ENCODE data around the gene NLRP4. TPM values are rescaled to one million over a fixed set of nuclear protein-coding genes. Genes with fewer than 3 reads are reported as not detected.

Gene NLRP4
- total and polyA plus RNA-seq, 9 donors, result 0.37 to 1.5 TPM; not detected in 7

- no peaks in the 10 kb centered on the region for H3K27me3 ChIP-seq
- H3K9me3 ChIP-seq, result no peaks in the 10 kb centered on the region
- no peak overlapping the region for H3K27ac ChIP-seq
- WGBS, 3 donors, result 86 to 90% (median 88%) methylated on average over 14 of the region's 14 CpGs
- H3K4me1 ChIP-seq (ENCODE audit: insufficient read depth), result no peaks in the 10 kb centered on the region
- TF ChIP-seq CTCF (IDR thresholded peaks at IDR 0.05) (no peak), EP300 (IDR thresholded peaks at IDR 0.05) (no peak), POLR2A (IDR thresholded peaks at IDR 0.05) (no peak)
- no peak for DNase-seq
- no peaks in the 10 kb centered on the region for H3K36me3 ChIP-seq
- intact Hi-C loops (cut with DNase I), result no loop called here
- no peak overlapping the region for H3K4me3 ChIP-seq
Observed at GRCh38 chr19:55858401-55858800, 22.1 kb downstream of the NLRP4 start.

- Histone ChIP-seq H3K4me1 (ENCODE audit: insufficient read depth) (no peaks in the 10 kb centered on the region), H3K27ac (no peak overlapping the region), H3K27me3 (no peaks in the 10 kb centered on the region), H3K36me3 (no peaks in the 10 kb centered on the region), H3K4me3 (no peak overlapping the region), H3K9me3 (no peaks in the 10 kb centered on the region)
- 61 to 68% (median 63%) methylated on average over 5 of the region's 5 CpGs for WGBS, 3 donors
- TF ChIP-seq POLR2A (IDR thresholded peaks at IDR 0.05) (no peak), EP300 (IDR thresholded peaks at IDR 0.05) (no peak), CTCF (IDR thresholded peaks at IDR 0.05) (no peak)
- no peak for DNase-seq
- intact Hi-C loops (cut with DNase I), result no loop called here
Observed at GRCh38 chr19:55858969-55859368, 22.6 kb downstream of the NLRP4 start.

GRCh38 chr19:55866521-55866920, 30.2 kb downstream of the NLRP4 start:
- DNase-seq, result no peak
- WGBS, 3 donors, result 47 to 59% (median 50%) methylated on average over 3 of the region's 3 CpGs
- TF ChIP-seq CTCF (IDR thresholded peaks at IDR 0.05) (no peak), EP300 (IDR thresholded peaks at IDR 0.05) (no peak), POLR2A (IDR thresholded peaks at IDR 0.05) (no peak)
- Histone ChIP-seq H3K36me3 (no peaks in the 10 kb centered on the region), H3K27me3 (no peaks in the 10 kb centered on the region), H3K4me1 (ENCODE audit: insufficient read depth) (no peaks in the 10 kb centered on the region), H3K9me3 (no peaks in the 10 kb centered on the region), H3K27ac (no peak overlapping the region), H3K4me3 (no peak overlapping the region)
- intact Hi-C loops (cut with DNase I), result no loop called here

- WGBS, 3 donors, result 90 to 93% (median 91%) methylated on average over 7 of the region's 7 CpGs
- no peak overlapping the region for H3K27ac ChIP-seq
- H3K36me3 ChIP-seq, result no peaks in the 10 kb centered on the region
- DNase-seq, result no peak
- intact Hi-C loops (cut with DNase I), result no loop called here
- no peaks in the 10 kb centered on the region for H3K27me3 ChIP-seq
- no peaks in the 10 kb centered on the region for H3K9me3 ChIP-seq
- TF ChIP-seq EP300 (IDR thresholded peaks at IDR 0.05) (no peak), CTCF (IDR thresholded peaks at IDR 0.05) (no peak), POLR2A (IDR thresholded peaks at IDR 0.05) (no peak)
- H3K4me3 ChIP-seq, result no peak overlapping the region
- H3K4me1 ChIP-seq (ENCODE audit: insufficient read depth), result no peaks in the 10 kb centered on the region
Observed at GRCh38 chr19:55867101-55867500, 30.8 kb downstream of the NLRP4 start.

- Histone ChIP-seq H3K36me3 (no peaks in the 10 kb centered on the region), H3K4me3 (no peak overlapping the region), H3K4me1 (ENCODE audit: insufficient read depth) (no peaks in the 10 kb centered on the region), H3K27me3 (no peaks in the 10 kb centered on the region), H3K9me3 (no peaks in the 10 kb centered on the region), H3K27ac (no peak overlapping the region)
- no peak for DNase-seq
- WGBS, 3 donors, result 82 to 87% (median 86%) methylated on average over 11 of the region's 11 CpGs
- intact Hi-C loops (cut with DNase I), result no loop called here
- TF ChIP-seq CTCF (IDR thresholded peaks at IDR 0.05) (no peak), POLR2A (IDR thresholded peaks at IDR 0.05) (no peak), EP300 (IDR thresholded peaks at IDR 0.05) (no peak)
Observed at GRCh38 chr19:55870736-55871135, 34.4 kb downstream of the NLRP4 start.

All from ovary (tissue), 9 donors.